Measurements from ENCODE around the gene SLC25A19.

The SLC25A19 gene

GRCh38 chr17:75270966-75271232, 18.3 kb downstream of the SLC25A19 start, which contains the start of gene MIF4GD:
Gene MIF4GD, minus strand, starts transcription at chr17:75271231. Its CDS starts 1,036 bp downstream, at chr17:75270195.
- Mint-ChIP-seq H3K27me3 (no peaks in the 10 kb centered on the region), H3K36me3 (ENCODE audit: insufficient read depth) (peaks cover 1% of the 10 kb centered on the region), H3K9me3 (no peaks in the 10 kb centered on the region), H3K27ac (ENCODE audit: low read depth) (peak within 1 kb of the TSS; percentile 35), H3K4me3 (peak within 1 kb of the TSS; percentile 85), H3K4me1 (peaks cover 22% of the 10 kb centered on the region)
- ATAC-seq (replicated peaks; ENCODE audit: extremely low read depth, poor library complexity, severe bottlenecking) (no peak), DNase-seq (ENCODE audit: low spot score in 2 of 2) (no peak)

DNA sequence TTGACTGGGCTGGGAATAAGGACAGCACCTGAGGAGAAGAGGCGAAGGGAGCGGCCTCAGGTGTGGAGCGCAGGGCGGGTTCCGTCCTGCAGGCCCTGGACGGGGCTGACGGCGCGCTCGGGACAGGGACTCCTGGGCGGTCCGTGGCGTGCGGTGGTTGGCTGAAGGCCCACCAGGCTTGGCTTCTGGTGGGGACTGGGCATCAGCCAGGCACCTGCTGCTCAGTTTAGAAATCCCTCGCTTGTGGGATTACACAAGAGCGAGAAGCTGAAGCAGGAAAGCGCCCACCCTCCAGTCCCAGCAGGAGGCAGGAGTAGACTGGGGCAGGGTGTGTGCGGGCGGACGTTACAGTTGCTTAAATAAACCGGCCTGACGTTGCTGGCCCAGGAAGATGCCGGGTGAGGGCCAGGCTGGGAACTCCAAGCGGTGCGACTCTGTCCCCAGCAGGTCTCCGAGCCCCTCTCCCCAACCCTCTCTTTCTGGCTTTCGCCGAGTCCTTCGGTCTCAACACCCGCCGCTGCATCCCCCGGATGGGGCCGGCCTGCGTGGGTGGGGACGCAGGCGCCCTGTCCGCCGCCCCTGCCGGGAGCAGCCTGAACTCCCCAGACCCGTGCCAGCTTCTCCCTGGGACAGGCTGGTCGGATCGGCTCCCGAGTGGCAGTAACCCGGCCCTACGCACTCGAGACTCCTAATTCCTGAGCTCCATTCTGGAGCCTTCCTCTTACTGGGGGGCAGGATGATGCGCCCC, 18.8 kb downstream of the SLC25A19 start:
- peak; percentile 27 to 31 for DNase-seq (ENCODE audit: low spot score in 2 of 2)
- peaks cover 22% of the 10 kb centered on the region for H3K4me1 Mint-ChIP-seq
- H3K27ac Mint-ChIP-seq (ENCODE audit: low read depth): peak overlapping the region; percentile 35
- no peaks in the 10 kb centered on the region for H3K9me3 Mint-ChIP-seq
- peaks cover 3% of the 10 kb centered on the region for H3K36me3 Mint-ChIP-seq (ENCODE audit: insufficient read depth)
- peak overlapping the region; percentile 85 for H3K4me3 Mint-ChIP-seq
- H3K27me3 Mint-ChIP-seq: no peaks in the 10 kb centered on the region
- ATAC-seq (replicated peaks; ENCODE audit: extremely low read depth, poor library complexity, severe bottlenecking): peak; percentile 38

DNA sequence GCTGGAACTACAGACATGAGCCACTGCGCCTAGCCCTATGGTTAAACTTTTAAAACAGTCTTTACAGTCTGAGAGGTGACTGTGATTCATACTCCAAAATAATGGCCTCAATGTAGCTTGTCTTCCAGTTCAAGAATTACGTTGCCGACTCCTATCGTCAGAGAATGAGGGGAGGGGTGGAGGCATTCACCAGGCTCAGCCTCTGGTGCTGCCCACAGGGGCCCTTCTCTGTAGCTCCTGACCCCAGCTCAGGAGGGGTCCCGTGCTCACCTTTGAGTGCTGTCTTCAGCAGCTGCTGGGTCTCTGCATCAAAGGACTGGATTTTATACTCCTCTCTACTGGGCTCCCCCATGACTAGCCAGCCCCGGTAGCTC, 19.4 kb downstream of the SLC25A19 start:
- DNase-seq (ENCODE audit: low spot score in 2 of 2): no peak
- peaks cover 8% of the 10 kb centered on the region for H3K36me3 Mint-ChIP-seq (ENCODE audit: insufficient read depth)
- H3K27me3 Mint-ChIP-seq: no peaks in the 10 kb centered on the region
- peaks cover 22% of the 10 kb centered on the region for H3K4me1 Mint-ChIP-seq
- no peaks in the 10 kb centered on the region for H3K9me3 Mint-ChIP-seq
- peak overlapping the region; percentile 85 for H3K4me3 Mint-ChIP-seq
- peak overlapping the region; percentile 35 for H3K27ac Mint-ChIP-seq (ENCODE audit: low read depth)
- no peak for ATAC-seq (replicated peaks; ENCODE audit: extremely low read depth, poor library complexity, severe bottlenecking)

GRCh38 chr17:75267411-75268232, 21.6 kb downstream of the SLC25A19 start:
- Mint-ChIP-seq H3K4me3 (no peak overlapping the region), H3K27me3 (no peaks in the 10 kb centered on the region), H3K4me1 (peaks cover 17% of the 10 kb centered on the region), H3K27ac (ENCODE audit: low read depth) (no peak overlapping the region), H3K36me3 (ENCODE audit: insufficient read depth) (peaks cover 16% of the 10 kb centered on the region), H3K9me3 (no peaks in the 10 kb centered on the region)
- DNase-seq (ENCODE audit: low spot score in 2 of 2) (no peak), ATAC-seq (replicated peaks; ENCODE audit: extremely low read depth, poor library complexity, severe bottlenecking) (no peak)

- Mint-ChIP-seq H3K9me3 (no peaks in the 10 kb centered on the region), H3K36me3 (ENCODE audit: insufficient read depth) (peaks cover 17% of the 10 kb centered on the region), H3K4me1 (peaks cover 21% of the 10 kb centered on the region), H3K27ac (ENCODE audit: low read depth) (no peak overlapping the region), H3K4me3 (no peak overlapping the region), H3K27me3 (no peaks in the 10 kb centered on the region)
- no peak for DNase-seq (ENCODE audit: low spot score in 2 of 2)
- no peak for ATAC-seq (replicated peaks; ENCODE audit: extremely low read depth, poor library complexity, severe bottlenecking)
Measured at GRCh38 chr17:75267153-75267410, 22.2 kb downstream of the SLC25A19 start.

- Mint-ChIP-seq H3K4me1 (peaks cover 22% of the 10 kb centered on the region), H3K4me3 (no peak overlapping the region), H3K27me3 (no peaks in the 10 kb centered on the region), H3K27ac (ENCODE audit: low read depth) (no peak overlapping the region), H3K9me3 (no peaks in the 10 kb centered on the region), H3K36me3 (ENCODE audit: insufficient read depth) (peaks cover 20% of the 10 kb centered on the region)
- no peak for ATAC-seq (replicated peaks; ENCODE audit: extremely low read depth, poor library complexity, severe bottlenecking)
- DNase-seq (ENCODE audit: low spot score in 2 of 2): no peak
Measured at GRCh38 chr17:75266316-75267152, 22.7 kb downstream of the SLC25A19 start.

DNA sequence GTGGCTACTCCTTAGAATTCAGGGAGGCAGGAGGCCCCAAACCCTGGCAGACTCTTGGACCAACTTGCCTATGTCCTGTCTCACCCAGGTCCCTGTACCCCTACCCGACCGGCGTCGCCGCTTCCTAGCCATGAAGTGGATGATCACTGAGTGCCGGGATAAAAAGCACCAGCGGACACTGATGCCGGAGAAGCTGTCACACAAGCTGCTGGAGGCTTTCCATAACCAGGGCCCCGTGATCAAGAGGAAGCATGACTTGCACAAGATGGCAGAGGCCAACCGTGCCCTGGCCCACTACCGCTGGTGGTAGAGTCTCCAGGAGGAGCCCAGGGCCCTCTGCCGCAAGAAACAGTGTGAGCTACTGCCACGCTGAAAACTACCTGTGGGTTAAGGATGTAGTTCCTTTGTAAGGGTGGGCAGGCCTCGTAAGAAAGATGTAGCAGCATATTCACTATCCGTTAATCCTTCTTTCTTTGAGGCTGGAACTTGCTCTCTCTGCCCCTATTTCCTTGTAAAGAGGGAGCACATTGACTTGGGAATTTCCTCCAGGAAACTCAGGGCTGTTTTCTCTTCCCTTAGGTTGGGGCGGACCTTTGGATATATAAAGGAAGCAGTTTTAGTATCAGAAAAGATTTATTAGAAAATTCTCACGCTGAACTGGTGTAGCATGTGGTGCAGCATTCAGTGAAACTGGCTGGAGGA, 23.5 kb downstream of the SLC25A19 start:
- H3K4me3 Mint-ChIP-seq: no peak overlapping the region
- no peak overlapping the region for H3K27ac Mint-ChIP-seq (ENCODE audit: low read depth)
- peaks cover 26% of the 10 kb centered on the region for H3K4me1 Mint-ChIP-seq
- H3K27me3 Mint-ChIP-seq: no peaks in the 10 kb centered on the region
- DNase-seq (ENCODE audit: low spot score in 2 of 2) (no peak), ATAC-seq (replicated peaks; ENCODE audit: extremely low read depth, poor library complexity, severe bottlenecking) (no peak)
- no peaks in the 10 kb centered on the region for H3K9me3 Mint-ChIP-seq
- peaks cover 24% of the 10 kb centered on the region for H3K36me3 Mint-ChIP-seq (ENCODE audit: insufficient read depth)

DNA sequence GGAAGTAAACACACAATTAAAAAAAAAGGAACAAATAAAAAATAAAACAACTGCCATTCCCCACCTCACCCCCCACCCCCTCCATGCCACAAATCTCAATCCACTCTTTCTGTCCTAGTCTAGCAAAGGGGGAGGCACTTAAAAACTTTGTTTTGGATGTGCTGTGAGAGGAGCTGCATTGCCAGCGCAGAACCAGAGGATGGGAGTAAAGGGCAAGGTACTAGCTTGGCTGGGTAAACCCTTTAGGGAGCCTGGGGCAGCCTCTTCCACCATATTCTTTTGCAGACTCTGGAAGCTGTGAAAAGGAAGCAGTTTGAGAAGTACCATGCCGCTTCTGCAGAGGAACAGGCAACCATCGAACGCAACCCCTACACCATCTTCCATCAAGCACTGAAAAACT, 26.2 kb downstream of the SLC25A19 start:
- Mint-ChIP-seq H3K4me3 (peak overlapping the region; percentile 98), H3K4me1 (peaks cover 41% of the 10 kb centered on the region), H3K27me3 (no peaks in the 10 kb centered on the region), H3K9me3 (no peaks in the 10 kb centered on the region), H3K27ac (ENCODE audit: low read depth) (no peak overlapping the region), H3K36me3 (ENCODE audit: insufficient read depth) (peaks cover 25% of the 10 kb centered on the region)
- ATAC-seq (replicated peaks; ENCODE audit: extremely low read depth, poor library complexity, severe bottlenecking): no peak
- DNase-seq (ENCODE audit: low spot score in 2 of 2): no peak

DNA sequence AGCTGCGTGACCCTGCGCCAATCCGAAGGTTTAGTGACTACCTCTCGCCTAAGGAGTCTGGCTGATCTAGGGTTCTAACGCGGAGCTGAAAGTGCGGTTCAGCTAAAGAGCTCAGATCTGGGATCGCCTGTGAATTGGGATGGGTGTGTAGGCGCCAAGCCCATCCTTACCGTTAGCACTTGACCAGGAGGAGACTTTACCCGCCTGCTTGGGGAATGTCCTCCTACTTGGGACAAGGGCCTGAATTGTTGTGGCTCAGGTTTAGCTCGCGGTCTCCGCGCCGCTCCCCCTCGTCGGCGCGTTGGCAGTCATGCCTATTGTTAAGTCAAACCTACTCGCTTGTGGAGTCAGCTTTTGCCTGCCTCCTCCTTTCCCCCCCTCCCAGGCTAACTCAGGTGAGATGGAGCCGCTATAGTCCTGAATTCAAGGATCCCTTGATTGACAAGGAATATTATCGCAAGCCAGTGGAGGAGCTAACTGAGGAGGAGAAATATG, 27.1 kb downstream of the SLC25A19 start:
- ATAC-seq (replicated peaks; ENCODE audit: extremely low read depth, poor library complexity, severe bottlenecking): no peak
- Mint-ChIP-seq H3K27me3 (no peaks in the 10 kb centered on the region), H3K4me1 (peaks cover 50% of the 10 kb centered on the region), H3K4me3 (peak overlapping the region; percentile 98), H3K36me3 (ENCODE audit: insufficient read depth) (peaks cover 25% of the 10 kb centered on the region), H3K9me3 (no peaks in the 10 kb centered on the region), H3K27ac (ENCODE audit: low read depth) (peak overlapping the region; percentile 100)
- peak in 1 of 2 donors; percentile 30 for DNase-seq (ENCODE audit: low spot score in 2 of 2)

GRCh38 chr17:75261336-75262111, 27.7 kb downstream of the SLC25A19 start, which contains the start of the genes GGA3 and MRPS7:
Gene GGA3, minus strand, starts transcription at chr17:75261606. Its CDS starts 19 bp downstream, at chr17:75261587.
Gene MRPS7, plus strand, starts transcription at chr17:75261879. Its CDS starts 22 bp downstream, at chr17:75261901.
- no peaks in the 10 kb centered on the region for H3K9me3 Mint-ChIP-seq
- H3K36me3 Mint-ChIP-seq (ENCODE audit: insufficient read depth): peaks cover 25% of the 10 kb centered on the region
- ATAC-seq (replicated peaks; ENCODE audit: extremely low read depth, poor library complexity, severe bottlenecking): peak; percentile 91
- H3K27me3 Mint-ChIP-seq: no peaks in the 10 kb centered on the region
- H3K27ac Mint-ChIP-seq (ENCODE audit: low read depth): peak within 1 kb of the TSS; percentile 100
- H3K4me1 Mint-ChIP-seq: peaks cover 56% of the 10 kb centered on the region
- H3K4me3 Mint-ChIP-seq: peak within 1 kb of the TSS; percentile 98
- DNase-seq (ENCODE audit: low spot score in 2 of 2): peak; percentile 94 to 96

- Mint-ChIP-seq H3K27ac (ENCODE audit: low read depth) (peak overlapping the region; percentile 100), H3K36me3 (ENCODE audit: insufficient read depth) (peaks cover 24% of the 10 kb centered on the region), H3K9me3 (no peaks in the 10 kb centered on the region), H3K4me3 (peak overlapping the region; percentile 98), H3K4me1 (peaks cover 63% of the 10 kb centered on the region), H3K27me3 (no peaks in the 10 kb centered on the region)
- no peak for DNase-seq (ENCODE audit: low spot score in 2 of 2)
- ATAC-seq (replicated peaks; ENCODE audit: extremely low read depth, poor library complexity, severe bottlenecking): peak; percentile 33
Measured at GRCh38 chr17:75260641-75261335, 28.4 kb downstream of the SLC25A19 start.

All from central memory CD8-positive, alpha-beta T cell (primary cell).